Stimulated activated effector memory CD8-positive, alpha-beta T cell treated with anti-CD3 and anti-CD28 coated beads, Interleukin-12 subunit alpha, Interleukin-12 subunit beta, amount 100 ng/mL, for 72 hours (primary cell): ENCODE data around the gene PTPMT1.
"Not testable (repeated sequence)": the region's sequence is repeated elsewhere in the genome, so short reads cannot be mapped to it uniquely, and the experiment has no call there.

Experiments used
- ATAC-seq: fragments of 150-1000 bp; cut with Tn5 transposase; 2 replicates; pipeline ENCODE4 v1.10.0; 2021
- DNase-seq, 2 donors: peaks; one replicate each; pipeline ENCODE4 v3.0.0; 2021 to 2022; ENCODE audit warnings: low spot score in 2 of 2
- H3K27ac Mint-ChIP-seq: one replicate; pipeline ENCODE4 v1.8.0; 2022; ENCODE audit warnings: mild to moderate bottlenecking, mixed read lengths
- H3K36me3 Mint-ChIP-seq: one replicate; pipeline ENCODE4 v1.8.0; 2022; ENCODE audit warnings: mild to moderate bottlenecking, mixed read lengths
- H3K4me1 Mint-ChIP-seq: one replicate; pipeline ENCODE4 v1.8.0; 2022; ENCODE audit warnings: mixed read lengths
- H3K4me3 Mint-ChIP-seq: one replicate; pipeline ENCODE4 v1.8.0; 2022; ENCODE audit warnings: mild to moderate bottlenecking, mixed read lengths
- H3K9me3 Mint-ChIP-seq: one replicate; pipeline ENCODE4 v1.8.0; 2022; ENCODE audit warnings: mixed read lengths

PTPMT1 gene

DNA sequence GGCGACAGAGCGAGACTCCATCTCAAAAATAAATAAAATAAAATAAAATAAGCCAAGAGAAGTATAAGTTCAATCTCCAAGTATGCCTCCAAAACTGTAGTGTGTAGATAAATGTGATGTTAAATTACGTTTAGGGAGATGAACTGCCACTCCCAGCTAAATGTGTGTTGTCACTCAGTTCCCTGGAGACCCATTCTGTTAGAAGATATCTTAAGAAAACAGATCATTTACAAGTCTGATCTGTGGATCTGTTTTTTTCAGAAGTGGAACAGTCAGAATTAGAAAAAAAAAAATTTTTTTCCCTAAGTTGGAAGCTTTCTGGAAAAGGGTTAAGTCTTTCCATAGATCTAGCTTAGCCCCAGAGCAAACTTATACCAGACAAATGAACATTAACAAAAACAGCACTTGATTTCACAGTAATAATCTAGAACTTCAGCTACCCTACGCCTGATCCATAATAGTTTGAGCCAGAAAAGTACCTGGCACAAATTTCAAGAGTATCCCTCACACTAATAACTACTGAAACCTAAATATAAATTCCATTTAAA lies 30.6 kb upstream of the PTPMT1 start:
- Mint-ChIP-seq H3K9me3 (no peaks in the 10 kb centered on the region), H3K27ac (peak overlapping the region; percentile 45), H3K36me3 (peaks cover 57% of the 10 kb centered on the region), H3K4me1 (peaks cover 39% of the 10 kb centered on the region), H3K4me3 (no peak overlapping the region)
- no peak for DNase-seq
- no peak for ATAC-seq

GRCh38 chr11:47536915-47537314 lies 28.5 kb upstream of the PTPMT1 start:
- DNase-seq (no peak), ATAC-seq (no peak)
- Mint-ChIP-seq H3K4me1 (peaks cover 47% of the 10 kb centered on the region), H3K4me3 (no peak overlapping the region), H3K27ac (no peak overlapping the region), H3K9me3 (no peaks in the 10 kb centered on the region), H3K36me3 (peaks cover 69% of the 10 kb centered on the region)

DNA sequence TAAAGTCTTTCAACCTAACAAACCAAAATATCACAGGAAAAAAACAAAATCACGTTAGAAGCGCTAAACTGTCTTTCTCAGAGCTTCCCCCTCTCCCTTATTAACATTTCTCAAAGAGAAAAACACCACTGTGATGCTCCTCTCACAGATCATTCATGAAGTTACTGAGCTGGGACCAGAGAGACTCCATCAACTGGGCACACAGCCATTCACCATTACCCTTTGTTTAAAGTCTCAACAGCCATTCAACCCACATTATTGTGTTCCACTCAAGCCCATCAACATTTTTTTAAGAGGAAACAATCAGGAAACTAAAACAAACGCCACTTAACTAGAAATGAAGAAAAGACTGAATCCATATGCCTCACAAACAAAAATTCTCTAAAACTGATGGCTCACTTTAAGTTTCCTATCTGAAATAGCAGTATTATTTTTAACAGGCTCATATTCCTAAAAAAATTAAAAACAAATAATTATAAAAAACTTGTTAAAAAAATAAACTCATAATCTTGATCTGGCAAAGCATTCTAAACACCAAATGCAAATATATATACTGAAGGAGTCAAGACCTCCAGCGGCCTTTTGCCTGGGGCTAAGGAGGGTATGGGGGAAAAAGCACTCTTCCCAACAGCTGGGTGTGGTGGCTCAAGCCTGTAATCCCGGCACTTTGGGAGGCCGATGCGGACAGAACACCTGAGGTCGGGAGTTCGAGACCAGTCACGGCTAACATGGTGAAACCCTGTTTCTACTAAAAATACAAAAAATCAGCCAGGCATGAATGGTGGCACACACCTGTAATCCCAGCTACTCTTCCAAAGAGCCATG lies 26.4 kb upstream of the PTPMT1 start:
- no peak for DNase-seq
- Mint-ChIP-seq H3K4me3 (no peak overlapping the region), H3K9me3 (no peaks in the 10 kb centered on the region), H3K36me3 (peaks cover 56% of the 10 kb centered on the region), H3K4me1 (peaks cover 49% of the 10 kb centered on the region), H3K27ac (peak overlapping the region; percentile 88)
- no peak for ATAC-seq

GRCh38 chr11:47539681-47540039 lies 25.7 kb upstream of the PTPMT1 start:
- no peaks in the 10 kb centered on the region for H3K9me3 Mint-ChIP-seq
- peak overlapping the region; percentile 88 for H3K27ac Mint-ChIP-seq
- peak overlapping the region; percentile 64 for H3K4me3 Mint-ChIP-seq
- H3K4me1 Mint-ChIP-seq, result peaks cover 55% of the 10 kb centered on the region
- H3K36me3 Mint-ChIP-seq, result peaks cover 52% of the 10 kb centered on the region
- ATAC-seq (no peak), DNase-seq (no peak)

- H3K4me3 Mint-ChIP-seq, result peak overlapping the region; percentile 64
- DNase-seq, result no peak
- H3K36me3 Mint-ChIP-seq, result peaks cover 52% of the 10 kb centered on the region
- H3K9me3 Mint-ChIP-seq, result no peaks in the 10 kb centered on the region
- ATAC-seq, result no peak
- H3K27ac Mint-ChIP-seq, result peak overlapping the region; percentile 88
- H3K4me1 Mint-ChIP-seq, result peaks cover 51% of the 10 kb centered on the region
Observed at GRCh38 chr11:47541070-47541469, 24.3 kb upstream of the PTPMT1 start.

DNA sequence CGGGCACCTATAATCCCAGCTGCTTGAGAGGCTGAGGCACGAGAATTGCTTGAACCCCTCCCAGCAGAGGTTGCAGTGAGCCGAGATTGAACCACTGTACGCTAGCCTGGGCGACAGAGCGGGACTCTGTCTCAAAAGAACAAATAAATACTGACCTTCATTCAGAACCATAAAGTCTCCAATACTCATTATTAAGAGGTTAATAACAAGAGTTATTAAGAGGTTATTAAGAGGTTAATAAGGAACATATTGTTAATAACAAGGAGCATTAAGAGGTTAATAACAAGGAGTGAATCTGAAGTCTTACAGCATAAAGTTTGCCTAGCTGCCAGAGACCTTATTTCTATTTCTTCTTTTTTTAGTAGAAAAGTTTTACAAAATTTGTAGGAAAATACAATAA lies 20.1 kb upstream of the PTPMT1 start:
- no peak for DNase-seq
- Mint-ChIP-seq H3K4me1 (peaks cover 50% of the 10 kb centered on the region), H3K36me3 (peaks cover 66% of the 10 kb centered on the region), H3K27ac (no peak overlapping the region), H3K4me3 (no peak overlapping the region), H3K9me3 (no peaks in the 10 kb centered on the region)
- no peak for ATAC-seq

DNA sequence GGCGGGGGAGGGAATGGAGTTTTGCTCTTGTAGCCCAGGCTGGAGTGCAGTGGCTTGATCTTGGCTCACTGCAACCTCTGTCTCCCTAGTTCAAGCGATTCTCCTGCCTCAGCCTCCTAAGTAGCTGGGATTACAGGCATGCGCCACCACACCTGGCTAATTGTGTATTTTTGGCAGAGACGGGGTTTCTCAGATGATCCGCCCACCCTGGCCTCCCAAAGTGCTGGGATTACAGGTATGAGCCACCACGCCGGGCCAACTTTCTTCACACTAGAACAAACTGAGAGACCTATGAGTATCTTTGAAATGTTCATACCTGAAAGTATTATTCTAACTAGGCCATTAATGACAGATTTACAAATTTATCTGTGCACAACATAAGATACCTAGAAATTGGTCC lies 19.1 kb upstream of the PTPMT1 start:
- H3K9me3 Mint-ChIP-seq, H3K27ac Mint-ChIP-seq, H3K4me3 Mint-ChIP-seq, ATAC-seq, DNase-seq: not testable (repeated sequence)
- H3K36me3 Mint-ChIP-seq, result peaks cover 66% of the 10 kb centered on the region
- H3K4me1 Mint-ChIP-seq, result peaks cover 48% of the 10 kb centered on the region

GRCh38 chr11:47550288-47551047 lies 14.9 kb upstream of the PTPMT1 start:
- Mint-ChIP-seq H3K4me3 (peak overlapping the region; percentile 99), H3K4me1 (peaks cover 44% of the 10 kb centered on the region), H3K27ac (peak overlapping the region; percentile 97), H3K36me3 (peaks cover 66% of the 10 kb centered on the region), H3K9me3 (no peaks in the 10 kb centered on the region)
- DNase-seq (no peak), ATAC-seq (no peak)

DNA sequence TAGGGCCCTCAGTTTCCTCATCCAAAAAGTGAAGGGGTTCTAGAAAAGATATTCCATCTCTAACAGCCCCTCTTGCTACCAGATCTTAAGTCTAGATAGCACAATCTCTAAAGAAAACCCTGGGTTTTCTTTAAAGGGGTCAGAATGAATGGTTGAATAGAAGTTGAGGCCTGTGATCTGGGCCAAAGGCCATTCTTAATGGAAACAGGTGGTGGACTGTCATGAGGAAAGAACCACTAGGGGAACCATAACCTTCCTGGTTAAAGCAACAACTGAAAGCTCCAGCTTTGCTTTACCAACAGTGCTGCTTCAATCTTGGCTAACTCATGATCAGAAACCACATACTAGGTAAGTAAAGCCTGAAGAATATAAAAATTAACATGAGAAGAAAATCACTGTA lies 14.3 kb upstream of the PTPMT1 start:
- H3K4me1 Mint-ChIP-seq, result peaks cover 44% of the 10 kb centered on the region
- peaks cover 60% of the 10 kb centered on the region for H3K36me3 Mint-ChIP-seq
- DNase-seq, result no peak
- ATAC-seq, result no peak
- H3K27ac Mint-ChIP-seq, result peak overlapping the region; percentile 97
- H3K9me3 Mint-ChIP-seq, result no peaks in the 10 kb centered on the region
- peak overlapping the region; percentile 99 for H3K4me3 Mint-ChIP-seq

DNA sequence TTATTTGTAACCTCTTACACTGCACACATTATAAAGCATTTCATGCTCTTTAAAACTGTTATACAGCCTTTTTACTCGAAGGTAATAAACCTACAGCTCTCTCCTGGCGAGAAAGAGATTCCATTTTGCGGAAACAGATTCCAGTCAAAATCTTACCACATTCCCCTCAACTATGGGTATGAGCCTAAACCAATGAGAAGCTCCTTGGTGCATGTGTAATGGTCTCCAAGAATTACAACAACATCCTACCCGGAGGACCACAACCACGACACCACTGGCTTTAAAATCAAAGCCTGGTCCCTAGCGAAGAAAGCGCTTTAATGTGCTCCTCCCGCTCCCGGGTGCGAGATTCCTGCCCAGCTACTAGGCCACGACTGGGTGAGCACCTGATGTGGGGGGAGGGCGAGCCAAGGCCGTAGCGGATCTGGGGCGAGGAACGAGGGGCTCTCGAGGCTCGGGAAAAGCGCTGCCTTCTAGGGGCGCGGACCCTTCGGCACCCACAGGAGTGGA lies 13.3 kb upstream of the PTPMT1 start:
- Mint-ChIP-seq H3K36me3 (peaks cover 49% of the 10 kb centered on the region), H3K27ac (peak overlapping the region; percentile 97), H3K4me1 (peaks cover 40% of the 10 kb centered on the region), H3K9me3 (no peaks in the 10 kb centered on the region), H3K4me3 (peak overlapping the region; percentile 99)
- no peak for DNase-seq
- peak; percentile 1 for ATAC-seq

GRCh38 chr11:47552566-47553405 lies 12.6 kb upstream of the PTPMT1 start, which contains the start of gene CELF1:
Gene CELF1 (minus strand): TSS chr11:47553132. CDS start chr11:47499523, 53,609 bp downstream.
- Mint-ChIP-seq H3K4me1 (peaks cover 33% of the 10 kb centered on the region), H3K4me3 (peak within 1 kb of the TSS; percentile 99), H3K27ac (peak within 1 kb of the TSS; percentile 97), H3K36me3 (peaks cover 46% of the 10 kb centered on the region), H3K9me3 (no peaks in the 10 kb centered on the region)
- peak; percentile 85 to 96 for DNase-seq
- ATAC-seq, result peak; percentile 98

- H3K4me1 Mint-ChIP-seq, result peaks cover 28% of the 10 kb centered on the region
- peaks cover 40% of the 10 kb centered on the region for H3K36me3 Mint-ChIP-seq
- no peaks in the 10 kb centered on the region for H3K9me3 Mint-ChIP-seq
- peak; percentile 52 for ATAC-seq
- DNase-seq, result no peak
- H3K27ac Mint-ChIP-seq, result peak overlapping the region; percentile 79
- H3K4me3 Mint-ChIP-seq, result peak overlapping the region; percentile 99
Observed at GRCh38 chr11:47553406-47553743, 12.0 kb upstream of the PTPMT1 start.

- H3K9me3 Mint-ChIP-seq, H3K4me3 Mint-ChIP-seq, H3K36me3 Mint-ChIP-seq, DNase-seq, ATAC-seq, H3K27ac Mint-ChIP-seq, H3K4me1 Mint-ChIP-seq: not testable (repeated sequence)
Observed at GRCh38 chr11:47557004-47557403, 8.4 kb upstream of the PTPMT1 start.

GRCh38 chr11:47558695-47559094 lies 6.7 kb upstream of the PTPMT1 start:
- no peak overlapping the region for H3K27ac Mint-ChIP-seq
- DNase-seq (no peak), ATAC-seq (no peak)
- H3K4me3 Mint-ChIP-seq, result no peak overlapping the region
- peaks cover under 1% of the 10 kb centered on the region for H3K4me1 Mint-ChIP-seq
- H3K36me3 Mint-ChIP-seq, result no peaks in the 10 kb centered on the region
- H3K9me3 Mint-ChIP-seq, result no peaks in the 10 kb centered on the region

- Mint-ChIP-seq H3K4me1 (peaks cover 7% of the 10 kb centered on the region), H3K9me3 (no peaks in the 10 kb centered on the region), H3K27ac (no peak overlapping the region), H3K36me3 (no peaks in the 10 kb centered on the region), H3K4me3 (no peak overlapping the region)
- DNase-seq (no peak), ATAC-seq (no peak)
Observed at GRCh38 chr11:47560426-47560825, 5.0 kb upstream of the PTPMT1 start.
